Activated CD4-positive, CD25-positive, alpha-beta regulatory T cell (primary cell): ENCODE measurements around the gene NUPR1.
"Not testable (repeated sequence)": the region's sequence is repeated elsewhere in the genome, so short reads cannot be mapped to it uniquely, and the experiment has no call there.

Experiments used
- DNase-seq, 4 experiments: peaks; one replicate each; lab custom pipeline; 2025; lab: John Stamatoyannopoulos, UW

The NUPR1 gene

GRCh38 chr16:28554634-28555423 is 16.1 kb upstream of the NUPR1 start:
- no peak for DNase-seq

GRCh38 chr16:28553776-28554633 is 15.2 kb upstream of the NUPR1 start, which contains the start of gene SGF29:
Gene SGF29, plus strand, starts transcription at chr16:28553920. Its CDS starts 27,150 bp downstream, at chr16:28581070.
- DNase-seq = peak; percentile 72 to 86 (median 81)

- no peak for DNase-seq
Measured at GRCh38 chr16:28549301-28549899, 10.6 kb upstream of the NUPR1 start.

GRCh38 chr16:28548306-28548802 is 9.6 kb upstream of the NUPR1 start:
- no peak for DNase-seq

GRCh38 chr16:28546626-28547025 is 7.9 kb upstream of the NUPR1 start:
- no peak for DNase-seq

GRCh38 chr16:28545964-28546363 is 7.2 kb upstream of the NUPR1 start:
- DNase-seq = not testable (repeated sequence)

GRCh38 chr16:28544998-28545397 is 6.2 kb upstream of the NUPR1 start:
- DNase-seq = no peak

- no peak for DNase-seq
Measured at GRCh38 chr16:28543072-28543471, 4.3 kb upstream of the NUPR1 start.

GRCh38 chr16:28542646-28543045 is 3.9 kb upstream of the NUPR1 start:
- no peak for DNase-seq

GRCh38 chr16:28540346-28540745 is 1.6 kb upstream of the NUPR1 start:
- no peak for DNase-seq

- no peak for DNase-seq
Measured at GRCh38 chr16:28537964-28538732, 626 bp downstream of the NUPR1 start.

- no peak for DNase-seq
Measured at GRCh38 chr16:28537076-28537475, 1.7 kb downstream of the NUPR1 start.

- no peak for DNase-seq
Measured at GRCh38 chr16:28534542-28535373, 4.0 kb downstream of the NUPR1 start.

- no peak for DNase-seq
Measured at GRCh38 chr16:28532940-28533647, 5.7 kb downstream of the NUPR1 start.

GRCh38 chr16:28531777-28532744 is 6.7 kb downstream of the NUPR1 start:
- no peak for DNase-seq

- no peak for DNase-seq
Measured at GRCh38 chr16:28529124-28529523, 9.7 kb downstream of the NUPR1 start.

GRCh38 chr16:28528463-28528867 is 10.3 kb downstream of the NUPR1 start:
- no peak for DNase-seq

GRCh38 chr16:28527985-28528384 is 10.8 kb downstream of the NUPR1 start:
- no peak for DNase-seq
